B cell (primary cell): ENCODE data around the gene AEBP2.

Experiments
- EZH2 ChIP-seq: IDR thresholded peaks from 2 replicates; pipeline ENCODE4 v1.6.1; 2012; ENCODE audit warnings: borderline replicate concordance, low read depth, mild to moderate bottlenecking, moderate library complexity, low read length; ENCODE audit not compliant: insufficient read depth, poor library complexity, severe bottlenecking
- TF ChIP-seq, protein P1 (sequence below): fragments of 200-600 bp; IDR thresholded peaks from one replicate; pipeline ENCODE4 v1.8.0; 2022; ENCODE audit warnings: antibody characterized with exemption, mild to moderate bottlenecking

GRCh38 chr12:19550626-19551025 lies 111.3 kb downstream of the AEBP2 start:
- TF ChIP-seq, protein P1, sequence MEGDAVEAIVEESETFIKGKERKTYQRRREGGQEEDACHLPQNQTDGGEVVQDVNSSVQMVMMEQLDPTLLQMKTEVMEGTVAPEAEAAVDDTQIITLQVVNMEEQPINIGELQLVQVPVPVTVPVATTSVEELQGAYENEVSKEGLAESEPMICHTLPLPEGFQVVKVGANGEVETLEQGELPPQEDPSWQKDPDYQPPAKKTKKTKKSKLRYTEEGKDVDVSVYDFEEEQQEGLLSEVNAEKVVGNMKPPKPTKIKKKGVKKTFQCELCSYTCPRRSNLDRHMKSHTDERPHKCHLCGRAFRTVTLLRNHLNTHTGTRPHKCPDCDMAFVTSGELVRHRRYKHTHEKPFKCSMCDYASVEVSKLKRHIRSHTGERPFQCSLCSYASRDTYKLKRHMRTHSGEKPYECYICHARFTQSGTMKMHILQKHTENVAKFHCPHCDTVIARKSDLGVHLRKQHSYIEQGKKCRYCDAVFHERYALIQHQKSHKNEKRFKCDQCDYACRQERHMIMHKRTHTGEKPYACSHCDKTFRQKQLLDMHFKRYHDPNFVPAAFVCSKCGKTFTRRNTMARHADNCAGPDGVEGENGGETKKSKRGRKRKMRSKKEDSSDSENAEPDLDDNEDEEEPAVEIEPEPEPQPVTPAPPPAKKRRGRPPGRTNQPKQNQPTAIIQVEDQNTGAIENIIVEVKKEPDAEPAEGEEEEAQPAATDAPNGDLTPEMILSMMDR = no peak
- no peak for TF ChIP-seq EZH2
